T-cell (primary cell): ENCODE measurements around the gene METTL23. TPM values are rescaled to one million over a fixed set of nuclear protein-coding genes. Genes with fewer than 3 reads are reported as not detected.

Experiments
- ATAC-seq, 4 experiments: fragments of 200-7000 bp in 3 of 4; fragments of 150-1000 bp in 1 of 4; cut with Tn5 transposase; replicated peaks in 1 of 4; 1 replicate in 3 of 4; 2 replicates in 1 of 4; pipeline ENCODE4 v1.10.0; 2021; ENCODE audit warnings: moderate library complexity in 3 of 4, mild to moderate bottlenecking in 2 of 4, moderate number of reproducible peaks in 1 of 4
- CTCF ChIA-PET, 2 donors: fragments of 300-600 bp; sonication (Branson Sonifier 250); formaldehyde crosslinking; loops; one replicate each; lab custom pipeline; 2022; ENCODE audit warnings: antibody characterized with exemption in 2 of 2; lab: Charles Lee
- POLR2A ChIA-PET, 2 donors: fragments of 300-600 bp; sonication (Branson Sonifier 250); formaldehyde crosslinking; loops; one replicate each; lab custom pipeline; 2022; ENCODE audit warnings: antibody characterized with exemption in 2 of 2; lab: Charles Lee
- DNase-seq, 35 experiments: peaks; one replicate each; pipeline versions ENCODE4 v3.0.0 to v3.0.0-alpha.2; 2013 to 2023
- H3K27ac ChIP-seq: one replicate; pipeline ENCODE4 v1.5.1; 2013; ENCODE audit warnings: low read length
- H3K27me3 ChIP-seq, 2 experiments: replicated peaks in 1 of 2; 1 replicate in 1 of 2; 2 replicates in 1 of 2; pipeline versions ENCODE4 v1.6.1 to v1.7.0; 2013; ENCODE audit warnings: low read length in 1 of 2, mixed read lengths in 1 of 2; ENCODE audit not compliant: control insufficient read depth in 2 of 2, insufficient read depth in 2 of 2; ENCODE audit errors: extremely low read depth in 1 of 2
- H3K36me3 ChIP-seq, 2 donors: 1 replicate in 1 of 2; 2 replicates in 1 of 2; pipeline versions ENCODE4 v1.6.1 to v1.7.0; 2013; ENCODE audit warnings: low read length in 1 of 2; ENCODE audit not compliant: control insufficient read depth in 2 of 2, insufficient read depth in 1 of 2; ENCODE audit errors: extremely low read depth in 1 of 2
- H3K4me1 ChIP-seq, 2 experiments: 1 replicate in 1 of 2; 2 replicates in 1 of 2; pipeline versions ENCODE4 v1.6.1 to v1.7.0; 2013; ENCODE audit warnings: low read length in 2 of 2, mixed read lengths in 1 of 2; ENCODE audit not compliant: insufficient read depth in 2 of 2, control insufficient read depth in 1 of 2; ENCODE audit errors: extremely low read depth in 1 of 2
- H3K4me3 ChIP-seq, 2 donors: 1 replicate in 1 of 2; 2 replicates in 1 of 2; pipeline versions ENCODE4 v1.5.1 to v1.7.0; 2013; ENCODE audit warnings: mild to moderate bottlenecking in 2 of 2, low read length in 1 of 2, moderate library complexity in 1 of 2; ENCODE audit not compliant: control insufficient read depth in 1 of 2; ENCODE audit errors: extremely low read depth in 1 of 2
- H3K9me3 ChIP-seq: 2 replicates; pipeline ENCODE4 v1.7.0; 2013
- H3K27ac Mint-ChIP-seq, 2 donors: one replicate each; pipeline ENCODE4 v1.8.0; 2020 to 2021; ENCODE audit warnings: mild to moderate bottlenecking in 2 of 2, mixed read lengths in 2 of 2
- H3K27me3 Mint-ChIP-seq, 2 donors: one replicate each; pipeline ENCODE4 v1.8.0; 2021 to 2022; ENCODE audit warnings: mixed read lengths in 2 of 2
- H3K36me3 Mint-ChIP-seq: one replicate; pipeline ENCODE4 v1.8.0; 2021; ENCODE audit warnings: mixed read lengths
- H3K4me1 Mint-ChIP-seq, 3 donors: one replicate each; pipeline ENCODE4 v1.8.0; 2020 to 2022; ENCODE audit warnings: mixed read lengths in 3 of 3, mild to moderate bottlenecking in 1 of 3
- H3K4me3 Mint-ChIP-seq, 3 donors: one replicate each; pipeline ENCODE4 v1.8.0; 2020 to 2022; ENCODE audit warnings: mild to moderate bottlenecking in 3 of 3, mixed read lengths in 3 of 3, moderate library complexity in 3 of 3
- H3K9me3 Mint-ChIP-seq, 3 donors: one replicate each; pipeline ENCODE4 v1.8.0; 2020 to 2022; ENCODE audit warnings: mixed read lengths in 3 of 3
- WGBS: methylation state at CpG from one replicate; pipeline ENCODE4 v1.1.5; 2013; ENCODE audit warnings: missing lambda C conversion rate; ENCODE audit not compliant: insufficient coverage; 5-methylcytosine and 5-hydroxymethylcytosine counted together
- total RNA-seq, 35 experiments: library from RNA in 6 of 35; stranded (reverse) in 6 of 35; fragments of 120-200 nt in 1 of 35; gene quantifications; one replicate each; pipeline versions ENCODE4 v1.2.1 to v1.2.4 and lab custom pipeline; 2013 to 2026

The METTL23 gene
- total RNA-seq, 5 donors from 2014 or later (not counting 1 experiment from before 2014, with no cell fraction given), result 46.9 to 70.1 (median 60.0) TPM

DNA sequence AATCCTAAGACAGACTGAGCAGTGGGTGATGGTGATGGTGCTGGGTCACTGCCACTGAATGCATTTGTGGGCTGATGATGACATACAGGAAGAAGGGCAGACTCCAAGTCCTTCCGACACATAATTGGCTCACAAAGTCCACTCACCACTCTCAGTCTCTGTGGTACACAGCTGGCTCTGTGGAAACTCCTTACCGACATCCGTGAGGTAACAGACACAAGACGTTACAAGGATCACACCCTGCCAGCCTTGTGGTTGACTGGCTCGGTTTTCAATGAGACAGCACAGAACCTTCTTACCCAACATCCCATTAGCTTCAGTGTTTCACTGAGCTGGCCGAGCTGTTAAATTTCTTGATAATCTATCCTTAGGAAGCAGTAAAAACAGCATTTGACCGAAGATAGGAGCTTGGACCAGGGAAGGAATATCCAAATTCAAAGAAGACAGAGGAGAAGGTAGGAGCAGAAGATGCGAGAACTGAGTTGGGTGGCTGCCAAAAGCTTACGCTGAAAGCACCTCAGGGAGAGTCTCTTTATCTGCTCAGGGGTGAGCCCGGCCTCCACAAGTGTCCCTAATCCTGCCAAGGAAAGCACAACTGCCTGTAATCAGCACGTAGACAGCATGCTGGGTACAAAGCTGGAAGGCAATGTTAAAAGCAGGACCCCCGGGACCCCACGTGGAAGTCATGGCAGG is 10.3 kb upstream of the METTL23 start:
- Mint-ChIP-seq H3K4me3 (peak overlapping the region; percentile 14 to 63 (median 36)), H3K9me3 (no peaks in the 10 kb centered on the region), H3K36me3 (peaks cover 48% of the 10 kb centered on the region), H3K27ac (peak overlapping the region; percentile 87 to 94), H3K27me3 (no peaks in the 10 kb centered on the region), H3K4me1 (peaks cover 38 to 50% (median 48%) of the 10 kb centered on the region in 3 donors)
- Histone ChIP-seq H3K27ac (peak overlapping the region; percentile 91), H3K4me1 (peaks cover 11 to 45% of the 10 kb centered on the region in 2 experiments), H3K4me3 (no peak overlapping the region), H3K27me3 (no peaks in the 10 kb centered on the region), H3K36me3 (peaks cover 6 to 76% of the 10 kb centered on the region in 2 donors), H3K9me3 (no peaks in the 10 kb centered on the region)
- 57% methylated on average over 8 of the region's 13 CpGs for WGBS
- DNase-seq, result peak in 34 of 35 experiments; percentile 47 to 90 (median 69)
- peak; percentile 66 to 85 (median 74) for ATAC-seq
- POLR2A ChIA-PET, result interaction anchor here in 1 of 2 donors (1.2 to 1.9 kb wide), 2 partner anchors 9 to 12 kb away, joined by 9 to 25 read pairs; partner anchors contain the start of genes JMJD6 and METTL23
- CTCF ChIA-PET, result interaction anchor here in 1 of 2 donors (0.7 to 2.1 kb wide), 7 partner anchors 9 to 194 kb away, joined by 3 to 9 read pairs (median 4); partner anchors contain the start of genes JMJD6 and METTL23

GRCh38 chr17:76716839-76717215 is 9.8 kb upstream of the METTL23 start:
- Mint-ChIP-seq H3K4me3 (no peak overlapping the region), H3K27ac (peak overlapping the region in 1 of 2 donors; percentile 94), H3K27me3 (no peaks in the 10 kb centered on the region), H3K9me3 (no peaks in the 10 kb centered on the region), H3K4me1 (peaks cover 43 to 52% (median 46%) of the 10 kb centered on the region in 3 donors), H3K36me3 (peaks cover 53% of the 10 kb centered on the region)
- Histone ChIP-seq H3K36me3 (peaks cover 11 to 82% of the 10 kb centered on the region in 2 donors), H3K27ac (peak overlapping the region; percentile 91), H3K9me3 (no peaks in the 10 kb centered on the region), H3K4me1 (peaks cover 11 to 42% of the 10 kb centered on the region in 2 experiments), H3K27me3 (no peaks in the 10 kb centered on the region), H3K4me3 (no peak overlapping the region)
- DNase-seq, result no peak
- POLR2A ChIA-PET, result interaction anchor here in 1 of 2 donors (1.2 to 1.9 kb wide), 2 partner anchors 9 to 11 kb away, joined by 9 to 25 read pairs; partner anchors contain the start of genes JMJD6 and METTL23
- CTCF ChIA-PET, result interaction anchor here (0.5 to 2.1 kb wide), 6 partner anchors 8 to 159 kb away, joined by 3 to 9 read pairs (median 4); partner anchors contain the start of genes JMJD6 (in 1 of the 2) and METTL23 (in 1 of the 2)
- WGBS, result 100% methylated on average over 2 of the region's 6 CpGs
- ATAC-seq, result no peak

DNA sequence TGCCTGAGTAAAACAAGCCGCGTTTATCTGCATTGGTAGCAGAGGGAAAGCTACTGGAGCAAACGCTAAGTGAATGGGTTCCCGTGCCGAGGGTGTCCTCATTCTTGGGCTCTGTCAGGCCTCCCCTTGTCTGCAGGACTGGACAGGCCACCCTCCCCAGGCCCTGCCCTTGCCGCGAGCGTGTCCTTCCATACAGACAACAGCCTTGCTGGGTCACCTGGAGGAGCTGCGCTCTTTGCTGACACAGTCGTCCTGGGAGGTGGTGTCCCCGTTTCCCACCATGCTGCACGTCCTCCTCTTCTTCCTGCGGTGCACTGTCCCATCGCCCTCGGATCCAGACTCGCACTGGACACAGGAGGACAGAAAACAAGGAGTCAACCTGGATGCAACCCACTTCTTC is 8.1 kb upstream of the METTL23 start:
- Mint-ChIP-seq H3K27ac (no peak overlapping the region), H3K4me1 (peaks cover 41 to 57% (median 54%) of the 10 kb centered on the region in 3 donors)
- 99% methylated on average over 11 of the region's 16 CpGs for WGBS

GRCh38 chr17:76720211-76720610 is 6.4 kb upstream of the METTL23 start:
- Histone ChIP-seq H3K36me3 (peaks cover 15 to 89% of the 10 kb centered on the region in 2 donors), H3K27me3 (no peaks in the 10 kb centered on the region), H3K4me1 (peaks cover 6 to 44% of the 10 kb centered on the region in 2 experiments), H3K9me3 (no peaks in the 10 kb centered on the region), H3K4me3 (no peak overlapping the region), H3K27ac (no peak overlapping the region)
- DNase-seq, result no peak
- no peak for ATAC-seq
- Mint-ChIP-seq H3K9me3 (no peaks in the 10 kb centered on the region), H3K27me3 (no peaks in the 10 kb centered on the region), H3K27ac (no peak overlapping the region), H3K4me1 (peaks cover 38 to 57% (median 55%) of the 10 kb centered on the region in 3 donors), H3K4me3 (no peak overlapping the region), H3K36me3 (peaks cover 60% of the 10 kb centered on the region)
- 96% methylated on average over 8 of the region's 9 CpGs for WGBS
- CTCF ChIA-PET, result no interaction called here
- POLR2A ChIA-PET, result interaction anchor here (0.5 to 1.5 kb wide), 3 partner anchors 7 to 220 kb away, joined by 3 to 5 read pairs (median 4); no protein-coding TSS in a partner anchor

More for the DNA sequence above, 8.1 kb upstream of the METTL23 start:
- H3K4me1 ChIP-seq, result peaks cover 9 to 42% of the 10 kb centered on the region in 2 experiments
- DNase-seq (no peak), ATAC-seq (no peak)
- H3K36me3 ChIP-seq, result peaks cover 15 to 88% of the 10 kb centered on the region in 2 donors
- no peaks in the 10 kb centered on the region for H3K27me3 ChIP-seq
- no peak overlapping the region for H3K4me3 ChIP-seq
- Mint-ChIP-seq H3K9me3 (no peaks in the 10 kb centered on the region), H3K36me3 (peaks cover 67% of the 10 kb centered on the region), H3K27me3 (no peaks in the 10 kb centered on the region), H3K4me3 (no peak overlapping the region)
- ChIA-PET POLR2A (interaction anchor here (0.6 to 1.5 kb wide), 2 partner anchors 9 to 284 kb away, joined by 5 read pairs; no protein-coding TSS in a partner anchor), CTCF (no interaction called here)
- no peaks in the 10 kb centered on the region for H3K9me3 ChIP-seq
- H3K27ac ChIP-seq, result no peak overlapping the region

GRCh38 chr17:76720941-76721340 is 5.7 kb upstream of the METTL23 start:
- peaks cover 61% of the 10 kb centered on the region for H3K36me3 Mint-ChIP-seq
- no peak overlapping the region for H3K4me3 Mint-ChIP-seq
- no peaks in the 10 kb centered on the region for H3K9me3 Mint-ChIP-seq
- WGBS, result 100% methylated on average over 2 of the region's 9 CpGs
- no peaks in the 10 kb centered on the region for H3K27me3 Mint-ChIP-seq
- Histone ChIP-seq H3K9me3 (no peaks in the 10 kb centered on the region), H3K4me3 (no peak overlapping the region), H3K27me3 (no peaks in the 10 kb centered on the region), H3K4me1 (peaks cover 4 to 43% of the 10 kb centered on the region in 2 experiments), H3K27ac (no peak overlapping the region), H3K36me3 (peaks cover 14 to 83% of the 10 kb centered on the region in 2 donors)
- peak overlapping the region in 1 of 2 donors; percentile 34 for H3K27ac Mint-ChIP-seq
- POLR2A ChIA-PET, result interaction anchor here in 1 of 2 donors (0.6 kb wide), 1 partner anchor 11 kb away, joined by 4 read pairs; no protein-coding TSS in a partner anchor
- H3K4me1 Mint-ChIP-seq, result peaks cover 38 to 56% (median 54%) of the 10 kb centered on the region in 3 donors
- DNase-seq (no peak), ATAC-seq (no peak)
- CTCF ChIA-PET, result no interaction called here

GRCh38 chr17:76721463-76721862 is 5.2 kb upstream of the METTL23 start:
- Histone ChIP-seq H3K4me1 (peaks cover 3 to 38% of the 10 kb centered on the region in 2 experiments), H3K27ac (no peak overlapping the region), H3K36me3 (peaks cover 13 to 77% of the 10 kb centered on the region in 2 donors), H3K27me3 (no peaks in the 10 kb centered on the region), H3K9me3 (no peaks in the 10 kb centered on the region), H3K4me3 (no peak overlapping the region)
- no peak overlapping the region for H3K4me3 Mint-ChIP-seq
- DNase-seq (no peak), ATAC-seq (no peak)
- peaks cover 33 to 53% (median 48%) of the 10 kb centered on the region in 3 donors for H3K4me1 Mint-ChIP-seq
- peak overlapping the region in 1 of 2 donors; percentile 2 for H3K27ac Mint-ChIP-seq
- ChIA-PET POLR2A (interaction anchor here in 1 of 2 donors (0.6 kb wide), 1 partner anchor 10 kb away, joined by 4 read pairs; no protein-coding TSS in a partner anchor), CTCF (no interaction called here)
- 95% methylated on average over 4 of the region's 10 CpGs for WGBS
- H3K9me3 Mint-ChIP-seq, result no peaks in the 10 kb centered on the region
- H3K27me3 Mint-ChIP-seq, result no peaks in the 10 kb centered on the region
- H3K36me3 Mint-ChIP-seq, result peaks cover 56% of the 10 kb centered on the region
